ENCODE measurements around the gene NET1. TPM values are rescaled to one million over a fixed set of nuclear protein-coding genes. Genes with fewer than 3 reads are reported as not detected.

NET1 gene
- total RNA-seq, 2 donors from 2014 or later, result 47.3 to 64.9 TPM

DNA sequence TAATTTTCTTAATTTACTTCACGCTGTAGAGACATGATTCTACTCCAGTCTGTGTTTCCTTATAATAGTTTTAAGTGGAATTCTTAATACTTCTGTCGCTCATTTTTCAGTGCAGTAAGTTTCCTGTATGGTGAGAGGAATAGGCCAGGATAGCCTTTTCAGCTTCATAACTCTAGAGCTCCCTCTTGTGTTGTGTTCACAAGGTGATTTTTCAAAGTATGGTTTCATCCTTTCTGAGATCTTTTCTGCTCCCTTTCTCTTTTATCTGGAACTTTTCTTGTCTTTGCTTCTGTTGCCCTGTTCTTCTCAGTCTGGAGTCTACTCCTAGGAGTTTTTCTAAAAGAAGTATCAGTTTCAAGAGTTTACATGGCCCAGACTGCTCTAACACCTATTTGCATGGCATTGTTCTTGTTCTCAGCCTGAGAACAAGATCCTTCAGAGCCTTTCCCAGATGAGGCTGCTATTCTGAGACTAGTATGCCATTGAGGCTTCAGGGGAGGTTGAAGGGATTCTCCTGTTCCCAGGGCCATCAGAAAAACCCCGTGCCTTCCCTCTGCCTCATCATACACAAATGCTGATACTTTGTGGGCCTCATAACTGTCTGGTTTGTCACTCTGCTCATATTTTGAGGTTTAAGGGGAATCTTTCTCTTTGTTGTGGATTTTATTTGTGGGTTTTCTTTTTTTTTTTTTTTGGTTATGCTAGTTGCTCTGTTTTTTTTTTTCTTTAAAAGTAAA, 21.8 kb downstream of the NET1 start:
- Mint-ChIP-seq H3K9me3 (peaks cover 7% of the 10 kb centered on the region), H3K27me3 (ENCODE audit: insufficient read depth) (no peaks in the 10 kb centered on the region), H3K27ac (peak overlapping the region; percentile 24), H3K36me3 (ENCODE audit: low read depth) (peaks cover 23% of the 10 kb centered on the region), H3K4me3 (no peak overlapping the region), H3K4me1 (no peaks in the 10 kb centered on the region)
- H3K27me3 ChIP-seq (ENCODE audit: control insufficient read depth, insufficient read depth, low read length, poor library complexity, severe bottlenecking), result no peaks in the 10 kb centered on the region
- no peak overlapping the region for H3K4me3 ChIP-seq (ENCODE audit: low read length)
- 66% methylated on average over 3 of the region's 3 CpGs; no CpG with 5 or more reads in 1 of the 2 experiments for WGBS, 2 experiments (ENCODE audit: insufficient coverage in 1 of 2, insufficient read length in 1 of 2)
- TF ChIP-seq, protein P1, sequence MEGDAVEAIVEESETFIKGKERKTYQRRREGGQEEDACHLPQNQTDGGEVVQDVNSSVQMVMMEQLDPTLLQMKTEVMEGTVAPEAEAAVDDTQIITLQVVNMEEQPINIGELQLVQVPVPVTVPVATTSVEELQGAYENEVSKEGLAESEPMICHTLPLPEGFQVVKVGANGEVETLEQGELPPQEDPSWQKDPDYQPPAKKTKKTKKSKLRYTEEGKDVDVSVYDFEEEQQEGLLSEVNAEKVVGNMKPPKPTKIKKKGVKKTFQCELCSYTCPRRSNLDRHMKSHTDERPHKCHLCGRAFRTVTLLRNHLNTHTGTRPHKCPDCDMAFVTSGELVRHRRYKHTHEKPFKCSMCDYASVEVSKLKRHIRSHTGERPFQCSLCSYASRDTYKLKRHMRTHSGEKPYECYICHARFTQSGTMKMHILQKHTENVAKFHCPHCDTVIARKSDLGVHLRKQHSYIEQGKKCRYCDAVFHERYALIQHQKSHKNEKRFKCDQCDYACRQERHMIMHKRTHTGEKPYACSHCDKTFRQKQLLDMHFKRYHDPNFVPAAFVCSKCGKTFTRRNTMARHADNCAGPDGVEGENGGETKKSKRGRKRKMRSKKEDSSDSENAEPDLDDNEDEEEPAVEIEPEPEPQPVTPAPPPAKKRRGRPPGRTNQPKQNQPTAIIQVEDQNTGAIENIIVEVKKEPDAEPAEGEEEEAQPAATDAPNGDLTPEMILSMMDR (conservative IDR thresholded peaks at IDR 0.05), result peak; percentile 88
- no peak overlapping the region for H3K27ac ChIP-seq (ENCODE audit: low read depth, low read length)
- no peak overlapping the region for H3K9ac ChIP-seq (ENCODE audit: extremely low read depth, low read length, poor library complexity, severe bottlenecking)
- peaks cover 28% of the 10 kb centered on the region for H3K36me3 ChIP-seq (ENCODE audit: control insufficient read depth, insufficient read depth, low read length)
- H3K9me3 ChIP-seq (ENCODE audit: control insufficient read depth, low read length), result peaks cover 12% of the 10 kb centered on the region
- H3K4me1 ChIP-seq (ENCODE audit: control insufficient read depth, insufficient read depth, low read length), result no peaks in the 10 kb centered on the region
- DNase-seq, result no peak

DNA sequence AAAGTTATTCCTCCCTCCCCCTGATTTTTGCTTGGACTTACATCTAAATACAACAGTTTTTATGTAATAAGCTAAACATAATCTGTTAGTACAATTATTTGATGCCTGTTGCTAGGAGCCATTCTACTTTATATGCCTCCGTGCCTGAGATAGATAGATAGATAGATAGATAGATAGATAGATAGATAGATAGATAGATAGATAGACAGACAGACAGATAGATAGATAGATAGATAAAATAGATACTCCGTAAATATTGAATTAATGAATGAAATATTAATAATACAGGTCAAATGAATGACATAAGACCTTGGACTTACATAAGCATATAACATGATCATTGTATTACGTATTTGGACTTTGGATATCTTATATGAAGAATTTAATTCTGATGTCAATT, 23.0 kb downstream of the NET1 start:
- TF ChIP-seq, protein P1 (conservative IDR thresholded peaks at IDR 0.05), result no peak
- peaks cover 7% of the 10 kb centered on the region for H3K9me3 Mint-ChIP-seq

GRCh38 chr10:5440206-5440605, 27.8 kb downstream of the NET1 start:
- TF ChIP-seq, protein P1 (conservative IDR thresholded peaks at IDR 0.05), result no peak

More for the DNA sequence above, 23.0 kb downstream of the NET1 start:
- Mint-ChIP-seq H3K4me1 (no peaks in the 10 kb centered on the region), H3K27ac (no peak overlapping the region), H3K27me3 (ENCODE audit: insufficient read depth) (no peaks in the 10 kb centered on the region), H3K4me3 (no peak overlapping the region), H3K36me3 (ENCODE audit: low read depth) (peaks cover 15% of the 10 kb centered on the region)
- Histone ChIP-seq H3K9ac (ENCODE audit: extremely low read depth, low read length, poor library complexity, severe bottlenecking) (no peak overlapping the region), H3K9me3 (ENCODE audit: control insufficient read depth, low read length) (peaks cover 12% of the 10 kb centered on the region), H3K27ac (ENCODE audit: low read depth, low read length) (no peak overlapping the region), H3K4me1 (ENCODE audit: control insufficient read depth, insufficient read depth, low read length) (no peaks in the 10 kb centered on the region), H3K27me3 (ENCODE audit: control insufficient read depth, insufficient read depth, low read length, poor library complexity, severe bottlenecking) (no peaks in the 10 kb centered on the region), H3K36me3 (ENCODE audit: control insufficient read depth, insufficient read depth, low read length) (peaks cover 17% of the 10 kb centered on the region), H3K4me3 (ENCODE audit: low read length) (no peak overlapping the region)
- DNase-seq, result no peak
- WGBS, 2 experiments (ENCODE audit: insufficient coverage in 1 of 2, insufficient read length in 1 of 2), result 90% methylated on average over 2 of the region's 3 CpGs; no CpG with 5 or more reads in 1 of the 2 experiments

More at GRCh38 chr10:5440206-5440605, 27.8 kb downstream of the NET1 start:
- Histone ChIP-seq H3K4me1 (ENCODE audit: control insufficient read depth, insufficient read depth, low read length) (no peaks in the 10 kb centered on the region), H3K27ac (ENCODE audit: low read depth, low read length) (no peak overlapping the region), H3K4me3 (ENCODE audit: low read length) (no peak overlapping the region), H3K9me3 (ENCODE audit: control insufficient read depth, low read length) (no peaks in the 10 kb centered on the region), H3K9ac (ENCODE audit: extremely low read depth, low read length, poor library complexity, severe bottlenecking) (no peak overlapping the region), H3K36me3 (ENCODE audit: control insufficient read depth, insufficient read depth, low read length) (no peaks in the 10 kb centered on the region), H3K27me3 (ENCODE audit: control insufficient read depth, insufficient read depth, low read length, poor library complexity, severe bottlenecking) (no peaks in the 10 kb centered on the region)
- no peak overlapping the region for H3K27ac Mint-ChIP-seq
- H3K9me3 Mint-ChIP-seq, result no peaks in the 10 kb centered on the region
- H3K27me3 Mint-ChIP-seq (ENCODE audit: insufficient read depth), result no peaks in the 10 kb centered on the region
- no peaks in the 10 kb centered on the region for H3K36me3 Mint-ChIP-seq (ENCODE audit: low read depth)
- WGBS, 2 experiments (ENCODE audit: insufficient coverage in 1 of 2, insufficient read length in 1 of 2), result 73 to 91% methylated on average over 2 of the region's 2 CpGs
- H3K4me1 Mint-ChIP-seq, result no peaks in the 10 kb centered on the region
- no peak overlapping the region for H3K4me3 Mint-ChIP-seq
- no peak for DNase-seq

Data from endodermal cell (in vitro differentiated cells).